ENCODE results near the gene INKA2.

GRCh38 chr1:111735858-111736544 is 3.2 kb downstream of the INKA2 start:
- TF ChIP-seq, protein P1, sequence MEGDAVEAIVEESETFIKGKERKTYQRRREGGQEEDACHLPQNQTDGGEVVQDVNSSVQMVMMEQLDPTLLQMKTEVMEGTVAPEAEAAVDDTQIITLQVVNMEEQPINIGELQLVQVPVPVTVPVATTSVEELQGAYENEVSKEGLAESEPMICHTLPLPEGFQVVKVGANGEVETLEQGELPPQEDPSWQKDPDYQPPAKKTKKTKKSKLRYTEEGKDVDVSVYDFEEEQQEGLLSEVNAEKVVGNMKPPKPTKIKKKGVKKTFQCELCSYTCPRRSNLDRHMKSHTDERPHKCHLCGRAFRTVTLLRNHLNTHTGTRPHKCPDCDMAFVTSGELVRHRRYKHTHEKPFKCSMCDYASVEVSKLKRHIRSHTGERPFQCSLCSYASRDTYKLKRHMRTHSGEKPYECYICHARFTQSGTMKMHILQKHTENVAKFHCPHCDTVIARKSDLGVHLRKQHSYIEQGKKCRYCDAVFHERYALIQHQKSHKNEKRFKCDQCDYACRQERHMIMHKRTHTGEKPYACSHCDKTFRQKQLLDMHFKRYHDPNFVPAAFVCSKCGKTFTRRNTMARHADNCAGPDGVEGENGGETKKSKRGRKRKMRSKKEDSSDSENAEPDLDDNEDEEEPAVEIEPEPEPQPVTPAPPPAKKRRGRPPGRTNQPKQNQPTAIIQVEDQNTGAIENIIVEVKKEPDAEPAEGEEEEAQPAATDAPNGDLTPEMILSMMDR (IDR thresholded peaks at IDR 0.05 in 2 of 3, conservative IDR thresholded peaks at IDR 0.05 in 1 of 3; ENCODE audit: control insufficient read depth in 2 of 3, extremely low read depth in 1 of 3, insufficient read depth in 1 of 3, low read depth in 3 of 3, low read length in 3 of 3) = no peak
- TF ChIP-seq POLR2AphosphoS5 (IDR thresholded peaks at IDR 0.05; ENCODE audit: low read length) (no peak), EZH2 (IDR thresholded peaks at IDR 0.05; ENCODE audit: borderline replicate concordance, control insufficient read depth, low read depth, low read length) (no peak), YY1 (IDR thresholded peaks at IDR 0.05; ENCODE audit: low read depth, low read length) (no peak), IRF5 (IDR thresholded peaks at IDR 0.05; ENCODE audit: borderline replicate concordance) (no peak), HDGF (IDR thresholded peaks at IDR 0.05) (no peak), POLR2A (IDR thresholded peaks at IDR 0.05; ENCODE audit: low read depth, low read length) (no peak), SUPT20H (IDR thresholded peaks at IDR 0.05; ENCODE audit: borderline replicate concordance, control insufficient read depth, low read depth, low read length) (no peak), MEF2A (IDR thresholded peaks at IDR 0.05; ENCODE audit: insufficient read depth, low read depth, low read length) (no peak), BCL11A (IDR thresholded peaks at IDR 0.05; ENCODE audit: low read depth, low read length) (no peak)
- TF ChIP-seq, protein P2, sequence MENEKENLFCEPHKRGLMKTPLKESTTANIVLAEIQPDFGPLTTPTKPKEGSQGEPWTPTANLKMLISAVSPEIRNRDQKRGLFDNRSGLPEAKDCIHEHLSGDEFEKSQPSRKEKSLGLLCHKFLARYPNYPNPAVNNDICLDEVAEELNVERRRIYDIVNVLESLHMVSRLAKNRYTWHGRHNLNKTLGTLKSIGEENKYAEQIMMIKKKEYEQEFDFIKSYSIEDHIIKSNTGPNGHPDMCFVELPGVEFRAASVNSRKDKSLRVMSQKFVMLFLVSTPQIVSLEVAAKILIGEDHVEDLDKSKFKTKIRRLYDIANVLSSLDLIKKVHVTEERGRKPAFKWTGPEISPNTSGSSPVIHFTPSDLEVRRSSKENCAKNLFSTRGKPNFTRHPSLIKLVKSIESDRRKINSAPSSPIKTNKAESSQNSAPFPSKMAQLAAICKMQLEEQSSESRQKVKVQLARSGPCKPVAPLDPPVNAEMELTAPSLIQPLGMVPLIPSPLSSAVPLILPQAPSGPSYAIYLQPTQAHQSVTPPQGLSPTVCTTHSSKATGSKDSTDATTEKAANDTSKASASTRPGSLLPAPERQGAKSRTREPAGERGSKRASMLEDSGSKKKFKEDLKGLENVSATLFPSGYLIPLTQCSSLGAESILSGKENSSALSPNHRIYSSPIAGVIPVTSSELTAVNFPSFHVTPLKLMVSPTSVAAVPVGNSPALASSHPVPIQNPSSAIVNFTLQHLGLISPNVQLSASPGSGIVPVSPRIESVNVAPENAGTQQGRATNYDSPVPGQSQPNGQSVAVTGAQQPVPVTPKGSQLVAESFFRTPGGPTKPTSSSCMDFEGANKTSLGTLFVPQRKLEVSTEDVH (IDR thresholded peaks at IDR 0.05; ENCODE audit: low read depth, partially characterized antibody) = no peak
